NCI-H510A (cell line): ENCODE data around the gene BRD2.

Source experiments
- DNase-seq: peaks from one replicate; lab custom pipeline; 2025; lab: John Stamatoyannopoulos, UW

Gene BRD2

DNA sequence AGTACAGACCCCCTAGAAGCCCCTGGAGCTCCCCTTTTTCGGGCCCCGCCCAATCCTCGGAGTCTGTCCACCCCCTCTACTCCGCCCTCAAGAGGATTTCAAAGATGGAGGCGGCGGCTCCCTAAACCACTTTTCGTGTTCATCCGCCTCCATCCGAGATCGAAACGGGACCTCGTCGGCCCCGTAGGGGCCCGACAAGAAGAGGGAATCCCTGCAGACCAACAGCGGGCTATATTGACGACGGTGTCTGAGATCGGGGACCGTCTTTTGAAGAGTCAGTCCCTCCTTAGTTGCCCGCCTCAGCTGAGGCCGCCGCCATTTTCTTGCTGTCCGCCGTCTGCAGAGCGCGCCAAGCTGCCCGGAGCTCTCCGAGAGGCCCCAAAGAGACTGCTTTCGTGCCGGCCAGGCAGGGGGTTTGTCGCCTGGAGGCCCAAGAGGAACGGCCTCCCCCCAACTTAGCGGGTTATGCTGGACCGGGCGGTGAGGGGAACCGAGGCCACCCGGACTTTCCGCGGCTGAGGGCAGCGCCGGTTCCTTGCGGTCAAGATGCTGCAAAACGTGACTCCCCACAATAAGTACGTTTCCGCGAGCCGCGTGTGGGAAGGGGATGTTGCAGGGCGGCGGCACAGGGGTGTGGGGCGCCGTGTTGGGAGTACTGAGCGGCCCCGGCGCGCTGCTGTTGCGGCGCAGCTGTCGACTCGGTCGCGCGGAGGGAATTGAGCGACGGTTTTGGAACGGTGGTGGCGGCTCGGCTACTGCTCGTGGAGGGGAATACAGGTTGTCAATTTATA is 4.2 kb downstream of the BRD2 start:
- DNase-seq, result peak; percentile 77

DNA sequence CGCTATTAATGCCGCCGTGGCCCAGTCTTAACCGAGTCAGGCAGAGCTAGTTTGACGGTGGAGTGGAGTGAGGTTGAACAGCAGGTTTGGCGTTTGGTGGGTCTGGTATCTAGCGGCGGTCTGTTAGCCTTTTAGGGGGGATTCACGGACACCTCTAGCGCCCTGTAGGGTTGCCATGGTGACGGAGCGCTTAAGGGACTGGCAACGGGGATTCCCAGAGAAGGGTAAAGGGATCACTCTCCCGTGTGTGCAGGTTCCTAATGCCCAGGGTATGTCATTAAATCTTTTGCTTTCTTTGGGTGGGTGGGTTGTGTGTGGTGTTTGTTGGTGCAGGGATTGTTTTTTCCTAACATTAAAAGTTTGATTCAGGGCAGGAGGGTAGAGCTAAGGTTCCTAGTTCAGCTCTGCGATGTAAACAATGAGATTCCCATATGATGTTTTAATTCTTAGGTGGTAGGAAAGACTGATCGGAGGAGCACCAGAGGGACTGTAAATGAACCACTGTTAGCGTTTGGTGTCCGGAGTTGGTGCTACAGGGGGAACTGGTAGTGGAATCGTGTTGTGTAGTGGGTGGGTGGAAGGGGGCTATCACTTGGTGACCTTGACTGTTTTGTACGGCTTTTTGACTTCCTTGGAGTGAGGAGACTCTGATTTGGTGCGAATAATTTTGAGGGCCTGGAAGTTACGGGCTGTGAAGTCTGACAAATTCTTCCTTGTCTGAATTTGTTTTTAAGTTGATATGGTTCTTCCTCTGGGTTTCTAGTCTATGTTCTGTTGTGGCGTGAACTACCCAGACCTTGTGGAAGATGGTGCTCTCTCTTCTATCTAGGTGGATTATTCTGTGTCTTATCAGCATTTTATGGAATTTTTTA is 5.0 kb downstream of the BRD2 start:
- DNase-seq, result no peak

GRCh38 chr6:32974016-32974333 is 5.6 kb downstream of the BRD2 start:
- no peak for DNase-seq

DNA sequence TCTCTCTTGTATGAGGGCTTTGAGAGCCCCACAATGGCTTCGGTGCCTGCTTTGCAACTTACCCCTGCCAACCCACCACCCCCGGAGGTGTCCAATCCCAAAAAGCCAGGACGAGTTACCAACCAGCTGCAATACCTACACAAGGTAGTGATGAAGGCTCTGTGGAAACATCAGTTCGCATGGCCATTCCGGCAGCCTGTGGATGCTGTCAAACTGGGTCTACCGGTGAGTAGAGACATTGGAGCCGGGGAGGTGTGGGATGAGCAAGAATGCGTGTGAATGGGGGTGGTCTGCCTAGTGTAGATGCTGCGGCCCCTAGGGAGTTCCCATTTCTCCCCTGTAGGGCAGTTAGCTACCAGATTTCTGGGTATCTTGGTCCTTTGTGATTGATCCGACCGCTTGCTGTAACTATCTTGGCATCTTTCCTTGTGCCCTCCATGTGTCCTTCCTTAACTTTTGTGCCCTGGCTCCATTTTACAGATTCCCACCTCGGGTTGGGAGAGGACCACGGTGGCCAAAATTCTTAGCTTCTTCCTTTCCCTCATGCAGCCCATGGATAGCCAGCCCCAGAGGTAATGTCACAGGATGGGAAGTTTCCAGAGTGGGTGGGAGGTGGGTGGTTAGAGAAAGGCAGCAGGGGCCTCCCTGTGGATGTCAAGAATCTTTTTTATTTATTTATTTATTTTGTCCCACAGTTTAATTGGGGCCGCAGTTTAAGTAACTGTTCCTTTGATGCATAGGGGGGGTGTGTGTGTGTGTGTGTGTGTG is 6.3 kb downstream of the BRD2 start:
- no peak for DNase-seq

GRCh38 chr6:32975886-32976285 is 7.5 kb downstream of the BRD2 start:
- no peak for DNase-seq

- DNase-seq, result no peak
Observed at GRCh38 chr6:32976334-32977069, 8.1 kb downstream of the BRD2 start.

DNA sequence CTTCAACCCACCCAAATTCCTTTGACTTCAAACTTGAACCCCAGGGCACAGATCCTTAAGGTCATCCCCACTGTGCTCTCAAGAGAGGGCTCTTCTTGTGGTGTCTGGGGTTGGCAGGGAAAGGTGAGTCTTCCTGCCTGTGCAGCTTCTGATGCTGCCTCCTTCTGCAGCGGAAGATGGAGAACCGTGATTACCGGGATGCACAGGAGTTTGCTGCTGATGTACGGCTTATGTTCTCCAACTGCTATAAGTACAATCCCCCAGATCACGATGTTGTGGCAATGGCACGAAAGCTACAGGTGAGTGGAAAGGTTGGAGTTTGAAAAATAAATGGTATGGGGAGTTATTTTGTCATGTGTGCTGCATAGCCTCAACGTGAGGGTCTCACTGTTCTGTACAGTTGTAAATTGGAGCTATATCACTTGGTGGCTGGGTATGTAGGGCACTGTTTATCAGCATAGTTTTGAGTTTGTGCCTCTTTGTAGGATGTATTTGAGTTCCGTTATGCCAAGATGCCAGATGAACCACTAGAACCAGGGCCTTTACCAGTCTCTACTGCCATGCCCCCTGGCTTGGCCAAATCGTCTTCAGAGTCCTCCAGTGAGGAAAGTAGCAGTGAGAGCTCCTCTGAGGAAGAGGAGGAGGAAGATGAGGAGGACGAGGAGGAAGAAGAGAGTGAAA is 9.0 kb downstream of the BRD2 start:
- DNase-seq, result no peak

GRCh38 chr6:32977953-32978324 is 9.5 kb downstream of the BRD2 start:
- DNase-seq, result no peak

GRCh38 chr6:32979720-32980487 is 11.5 kb downstream of the BRD2 start:
- DNase-seq, result no peak

DNA sequence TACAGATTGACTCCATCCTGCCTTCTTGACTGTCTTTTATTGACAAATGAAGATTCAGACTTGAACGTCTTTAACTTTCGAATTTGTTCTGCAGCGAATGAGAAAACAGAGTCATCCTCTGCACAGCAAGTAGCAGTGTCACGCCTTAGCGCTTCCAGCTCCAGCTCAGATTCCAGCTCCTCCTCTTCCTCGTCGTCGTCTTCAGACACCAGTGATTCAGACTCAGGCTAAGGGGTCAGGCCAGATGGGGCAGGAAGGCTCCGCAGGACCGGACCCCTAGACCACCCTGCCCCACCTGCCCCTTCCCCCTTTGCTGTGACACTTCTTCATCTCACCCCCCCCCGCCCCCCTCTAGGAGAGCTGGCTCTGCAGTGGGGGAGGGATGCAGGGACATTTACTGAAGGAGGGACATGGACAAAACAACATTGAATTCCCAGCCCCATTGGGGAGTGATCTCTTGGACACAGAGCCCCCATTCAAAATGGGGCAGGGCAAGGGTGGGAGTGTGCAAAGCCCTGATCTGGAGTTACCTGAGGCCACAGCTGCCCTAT is 12.2 kb downstream of the BRD2 start:
- DNase-seq, result no peak

DNA sequence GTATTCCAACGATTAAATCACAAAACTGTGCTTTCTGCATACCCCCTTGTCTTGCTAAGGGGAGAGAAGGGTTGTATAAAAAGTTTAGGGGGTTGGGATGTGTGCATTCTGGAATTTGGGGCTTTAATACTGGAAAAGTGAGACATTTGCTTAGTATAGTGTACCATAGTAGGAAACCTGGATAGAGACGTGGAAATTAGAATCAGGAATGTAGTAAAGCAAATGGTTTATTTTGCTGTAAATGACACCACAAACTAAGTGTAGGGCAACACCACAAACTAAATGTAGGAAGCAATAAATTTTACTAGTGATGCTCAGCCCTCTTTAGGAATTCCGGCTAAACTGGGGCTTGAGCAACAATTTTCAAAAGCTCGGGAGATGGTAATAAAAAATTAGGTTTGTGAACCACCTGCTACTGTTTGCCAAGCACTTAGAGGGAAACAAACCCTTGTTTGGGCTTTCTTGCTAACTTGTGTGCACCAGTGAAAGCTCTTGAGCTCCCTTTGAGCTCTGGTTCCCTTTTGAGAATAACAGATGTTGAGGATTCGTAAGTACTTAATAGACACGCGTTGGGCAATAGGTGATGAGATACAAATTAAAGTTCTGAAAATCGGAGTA is 13.8 kb downstream of the BRD2 start:
- peak; percentile 74 for DNase-seq

DNA sequence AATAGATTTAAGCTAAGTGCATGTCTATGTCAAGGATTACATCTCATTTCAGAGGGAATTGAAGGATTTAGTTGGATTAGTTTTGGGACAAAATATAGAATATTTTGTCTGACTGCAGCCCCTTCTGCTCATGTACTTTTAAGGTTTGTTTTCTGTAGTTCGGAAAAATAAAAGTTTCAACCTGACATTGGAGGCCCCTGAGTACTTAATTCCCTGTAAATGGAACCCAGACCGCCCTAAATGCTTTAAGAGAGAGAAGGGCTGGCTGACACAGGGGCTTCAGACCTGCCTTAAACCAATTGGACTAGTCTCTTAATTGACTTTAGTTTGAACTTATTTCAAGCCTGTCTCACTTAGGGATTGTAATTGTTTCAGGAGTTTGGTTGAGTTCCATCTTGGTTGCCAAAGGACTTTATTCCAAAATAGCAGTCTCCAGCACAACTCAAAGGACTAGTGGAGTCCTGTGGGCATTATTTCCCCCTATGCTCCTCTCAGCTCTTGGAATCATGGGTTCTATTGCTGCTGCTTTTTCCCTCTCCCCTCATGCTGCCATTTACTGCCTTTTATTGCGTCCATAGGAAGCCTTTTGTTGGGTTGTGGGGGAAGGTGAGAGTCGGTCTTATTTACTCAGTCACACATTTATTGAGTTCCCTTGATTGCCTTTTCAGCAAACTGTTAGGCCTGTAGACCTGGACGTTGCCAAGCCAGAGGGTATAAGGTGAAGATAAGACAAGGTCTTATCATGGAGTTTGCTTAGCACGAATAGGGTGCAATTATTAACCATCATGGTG is 14.5 kb downstream of the BRD2 start:
- no peak for DNase-seq

DNA sequence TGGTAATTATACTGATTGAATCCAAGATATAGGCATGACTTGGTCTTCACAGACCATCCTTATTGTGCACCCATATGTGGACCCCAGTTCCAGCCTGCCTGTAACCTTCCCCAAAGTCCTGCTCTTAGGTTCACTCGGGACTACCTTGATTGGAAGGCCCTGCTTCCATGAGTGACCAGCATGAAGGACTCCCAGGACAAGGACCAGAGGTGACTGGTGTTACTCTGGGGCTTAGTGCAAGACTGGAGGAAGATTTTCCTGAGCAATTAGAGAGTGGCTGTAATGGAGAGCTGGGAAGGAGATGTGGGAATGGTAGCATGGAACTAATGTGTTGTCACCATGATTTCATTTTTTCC is 15.1 kb downstream of the BRD2 start:
- no peak for DNase-seq

GRCh38 chr6:32983964-32984621 is 15.7 kb downstream of the BRD2 start:
- no peak for DNase-seq

DNA sequence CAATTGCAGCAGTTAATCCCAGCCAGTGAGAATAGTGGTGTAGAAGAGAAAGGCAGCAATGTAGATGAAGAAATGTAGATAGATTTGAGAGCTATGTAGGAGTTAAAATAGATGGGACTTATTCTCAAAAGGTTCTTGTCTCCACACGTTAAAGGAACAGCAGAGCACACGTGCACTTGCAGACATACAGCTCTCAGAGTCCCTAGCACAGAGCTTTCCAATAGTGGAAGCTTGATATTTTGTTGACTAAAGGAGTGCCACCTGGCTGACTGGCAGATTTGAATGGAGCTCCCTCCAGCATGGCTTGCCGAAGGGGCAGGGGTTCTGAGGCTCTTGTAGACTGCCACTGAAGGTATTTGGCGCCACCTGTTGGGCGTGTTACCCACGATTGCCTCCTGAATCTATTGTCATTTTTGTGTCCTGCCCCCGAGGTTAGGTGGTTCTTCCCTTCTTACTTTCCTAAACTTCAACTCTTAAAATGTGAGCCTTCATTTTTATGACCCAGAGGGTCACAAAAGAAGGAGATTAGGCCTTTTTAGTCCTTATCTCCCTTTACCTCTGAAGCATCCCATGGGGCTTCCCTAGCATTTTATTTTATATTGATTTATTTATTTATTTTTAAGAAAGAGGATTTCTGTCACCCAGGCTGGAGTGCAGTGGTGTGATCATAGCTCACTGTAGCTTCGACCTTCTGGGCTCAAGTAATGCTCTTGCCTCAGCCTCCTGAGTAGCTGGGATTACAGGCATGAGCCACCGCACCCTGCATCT is 16.4 kb downstream of the BRD2 start:
- peak; percentile 90 for DNase-seq

DNA sequence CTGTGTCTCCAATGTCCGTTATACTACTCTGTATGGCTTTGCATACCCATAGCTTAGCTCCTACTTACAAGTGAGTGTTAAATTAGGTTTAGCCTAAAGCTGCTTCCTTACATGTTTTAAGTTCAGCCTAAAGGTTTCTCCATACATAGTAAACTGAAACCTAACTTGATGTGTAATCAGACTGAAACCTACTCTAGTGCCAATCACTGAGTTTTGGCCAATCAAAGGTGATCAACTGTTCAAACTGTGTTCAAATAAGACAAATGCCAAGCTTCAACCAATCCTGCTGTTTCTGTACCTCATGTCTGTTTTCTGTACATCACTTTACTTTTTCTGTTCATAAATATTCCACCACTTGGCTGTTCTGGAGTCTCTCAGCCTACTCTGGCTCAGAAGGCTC is 21.0 kb downstream of the BRD2 start:
- DNase-seq, result no peak

DNA sequence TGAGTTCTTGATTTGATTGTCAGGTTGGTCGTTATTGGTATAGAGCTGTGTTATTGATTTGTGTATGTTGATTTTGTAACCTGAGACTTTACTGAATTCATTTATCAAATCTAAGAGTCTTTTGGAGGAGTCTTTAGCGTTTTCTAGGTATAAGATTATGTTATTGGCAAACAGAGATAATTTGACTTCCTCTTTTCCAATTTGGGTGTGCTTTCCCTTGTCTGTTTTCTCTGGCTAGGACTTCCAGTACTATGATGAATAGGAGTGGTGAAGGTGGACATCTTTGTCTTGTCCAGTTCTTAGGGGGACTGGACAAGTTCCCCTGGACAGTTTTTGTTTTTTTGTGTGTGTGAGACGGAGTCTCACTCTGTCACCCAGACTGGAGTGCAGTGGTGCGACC is 23.6 kb downstream of the BRD2 start:
- no peak for DNase-seq
